Measurements from ENCODE around the gene GDF10.

GDF10 gene

GRCh38 chr10:47261121-47261520, 38.9 kb upstream of the GDF10 start:
- H3K79me2 ChIP-seq (ENCODE audit: insufficient read depth, low read length): no peaks in the 10 kb centered on the region
- peak overlapping the region; percentile 65; the same call in 1 of the 2 replicates for H2AFZ ChIP-seq (ENCODE audit: low read length)
- peak overlapping the region; percentile 78 for H3K9ac ChIP-seq (ENCODE audit: low read depth, low read length, poor library complexity, severe bottlenecking)
- peak overlapping the region; percentile 37 for H3K4me3 ChIP-seq (ENCODE audit: low read length, poor library complexity, severe bottlenecking)
- peaks cover 4% of the 10 kb centered on the region; the same call in 1 of the 2 replicates for H3F3A ChIP-seq (ENCODE audit: low read depth)
- no peaks in the 10 kb centered on the region for H3K9me3 ChIP-seq (ENCODE audit: insufficient read depth, low read depth, low read length)
- TF ChIP-seq EZH2phosphoT487 (IDR thresholded peaks at IDR 0.05; ENCODE audit: borderline replicate concordance) (no peak), CTCF (conservative IDR thresholded peaks at IDR 0.05; ENCODE audit: low read length) (no peak)
- H3K36me3 ChIP-seq (ENCODE audit: insufficient read depth, low read length): no peaks in the 10 kb centered on the region
- H3K9me2 ChIP-seq (replicated peaks; ENCODE audit: low read depth, low read length): no peaks in the 10 kb centered on the region
- H3K27me3 ChIP-seq (ENCODE audit: insufficient read depth, low read length, poor library complexity, severe bottlenecking): no peaks in the 10 kb centered on the region
- H3K4me1 ChIP-seq (ENCODE audit: insufficient read depth, low read length, poor library complexity, severe bottlenecking): peaks cover 98% of the 10 kb centered on the region
- H4K20me1 ChIP-seq (ENCODE audit: insufficient read depth, low read length, poor library complexity, severe bottlenecking): no peaks in the 10 kb centered on the region
- H3K4me2 ChIP-seq (ENCODE audit: low read depth, low read length, poor library complexity, severe bottlenecking): peak overlapping the region; percentile 63

GRCh38 chr10:47261556-47261955, 38.4 kb upstream of the GDF10 start:
- Histone ChIP-seq H2AFZ (ENCODE audit: low read length) (no peak overlapping the region), H3K4me3 (ENCODE audit: low read length, poor library complexity, severe bottlenecking) (no peak overlapping the region), H3K4me1 (ENCODE audit: insufficient read depth, low read length, poor library complexity, severe bottlenecking) (peaks cover 94% of the 10 kb centered on the region), H3K36me3 (ENCODE audit: insufficient read depth, low read length) (no peaks in the 10 kb centered on the region), H4K20me1 (ENCODE audit: insufficient read depth, low read length, poor library complexity, severe bottlenecking) (no peaks in the 10 kb centered on the region), H3K9ac (ENCODE audit: low read depth, low read length, poor library complexity, severe bottlenecking) (peak overlapping the region; percentile 78), H3K4me2 (ENCODE audit: low read depth, low read length, poor library complexity, severe bottlenecking) (peak overlapping the region; percentile 63), H3F3A (ENCODE audit: low read depth) (peaks cover 4% of the 10 kb centered on the region; the same call in 1 of the 2 replicates), H3K79me2 (ENCODE audit: insufficient read depth, low read length) (no peaks in the 10 kb centered on the region), H3K27me3 (ENCODE audit: insufficient read depth, low read length, poor library complexity, severe bottlenecking) (no peaks in the 10 kb centered on the region), H3K9me2 (replicated peaks; ENCODE audit: low read depth, low read length) (no peaks in the 10 kb centered on the region), H3K9me3 (ENCODE audit: insufficient read depth, low read depth, low read length) (no peaks in the 10 kb centered on the region)
- TF ChIP-seq EZH2phosphoT487 (IDR thresholded peaks at IDR 0.05; ENCODE audit: borderline replicate concordance): no peak
- no peak for TF ChIP-seq CTCF (conservative IDR thresholded peaks at IDR 0.05; ENCODE audit: low read length)

GRCh38 chr10:47262606-47263533, 37.1 kb upstream of the GDF10 start:
- Histone ChIP-seq H3K4me3 (ENCODE audit: low read length, poor library complexity, severe bottlenecking) (no peak overlapping the region), H3K9me3 (ENCODE audit: insufficient read depth, low read depth, low read length) (no peaks in the 10 kb centered on the region), H3K9me2 (replicated peaks; ENCODE audit: low read depth, low read length) (no peaks in the 10 kb centered on the region), H3K9ac (ENCODE audit: low read depth, low read length, poor library complexity, severe bottlenecking) (peak overlapping the region; percentile 78), H3K27me3 (ENCODE audit: insufficient read depth, low read length, poor library complexity, severe bottlenecking) (no peaks in the 10 kb centered on the region), H3K36me3 (ENCODE audit: insufficient read depth, low read length) (no peaks in the 10 kb centered on the region), H3K4me2 (ENCODE audit: low read depth, low read length, poor library complexity, severe bottlenecking) (peak overlapping the region; percentile 11), H4K20me1 (ENCODE audit: insufficient read depth, low read length, poor library complexity, severe bottlenecking) (no peaks in the 10 kb centered on the region), H3K4me1 (ENCODE audit: insufficient read depth, low read length, poor library complexity, severe bottlenecking) (peaks cover 81% of the 10 kb centered on the region), H2AFZ (ENCODE audit: low read length) (no peak overlapping the region), H3K79me2 (ENCODE audit: insufficient read depth, low read length) (no peaks in the 10 kb centered on the region), H3F3A (ENCODE audit: low read depth) (0 out of 2 replicates have a peak, but pooled peaks cover 4% of the 10 kb centered on the region)
- TF ChIP-seq CTCF (conservative IDR thresholded peaks at IDR 0.05; ENCODE audit: low read length) (no peak), EZH2phosphoT487 (IDR thresholded peaks at IDR 0.05; ENCODE audit: borderline replicate concordance) (no peak)
